Measurements from ENCODE around the gene IL1RN. TPM values are rescaled to one million over a fixed set of nuclear protein-coding genes. Genes with fewer than 3 reads are reported as not detected.

IL1RN gene
- total and polyA plus RNA-seq, 2 of the 8 experiments (the other 6 are each of a cell fraction or from before 2014, with no cell fraction given), result not detected

DNA sequence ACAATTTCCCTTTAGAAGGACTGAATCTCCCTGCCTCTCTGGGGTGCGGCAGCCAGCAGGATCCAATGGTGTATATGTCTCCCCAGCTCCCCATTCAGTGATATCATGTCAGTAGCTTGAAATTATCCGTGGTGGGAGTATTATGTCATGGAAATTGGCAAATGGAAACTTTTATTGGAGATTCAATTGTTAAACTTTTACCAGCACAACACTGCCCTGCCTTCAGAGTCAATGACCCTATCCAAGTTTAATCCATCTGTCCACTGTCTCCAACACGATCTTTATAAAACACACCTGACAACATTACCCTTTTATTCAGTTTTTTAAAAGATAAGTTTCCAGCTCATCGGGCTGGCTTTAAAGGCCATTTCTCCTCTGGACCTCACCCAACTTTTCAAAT is 5.0 kb upstream of the IL1RN start:
- Histone ChIP-seq H2BK15ac (ENCODE audit: low read length) (no peak overlapping the region), H2AFZ (ENCODE audit: low read length) (no peak overlapping the region), H3K27me3 (replicated peaks in 1 of 4; ENCODE audit: control insufficient read depth in 3 of 4, extremely low read depth in 1 of 4, insufficient read depth in 3 of 4, low read length in 3 of 4) (no peaks in the 10 kb centered on the region), H2BK120ac (replicated peaks; ENCODE audit: low read depth, low read length) (no peak overlapping the region), H3K4me2 (ENCODE audit: insufficient read depth in 1 of 2, low read depth in 2 of 2, low read length in 2 of 2) (no peak overlapping the region), H3K14ac (ENCODE audit: insufficient read length) (no peak overlapping the region), H3K9ac (replicated peaks in 1 of 4; ENCODE audit: extremely low read depth in 1 of 4, low read depth in 3 of 4, low read length in 3 of 4) (no peak overlapping the region), H3K18ac (ENCODE audit: extremely low read depth, low read length) (no peak overlapping the region), H3K4me1 (replicated peaks in 1 of 4; ENCODE audit: control insufficient read depth in 3 of 4, insufficient read depth in 4 of 4, low read length in 3 of 4) (no peaks in the 10 kb centered on the region), H2BK12ac (ENCODE audit: low read depth, low read length) (no peak overlapping the region), H3K23me2 (ENCODE audit: low read depth, low read length) (no peaks in the 10 kb centered on the region), H4K20me1 (replicated peaks in 1 of 2; ENCODE audit: control insufficient read depth in 1 of 2, insufficient read depth in 2 of 2, low read length in 2 of 2) (peaks cover 0 to 2% of the 10 kb centered on the region in 2 experiments), H3K9me3 (ENCODE audit: insufficient read depth in 2 of 2, low read depth in 1 of 2, low read length in 1 of 2) (no peaks in the 10 kb centered on the region), H3K27ac (ENCODE audit: low read depth, low read length) (no peak overlapping the region), H3K79me2 (ENCODE audit: control insufficient read depth in 1 of 2, insufficient read depth in 2 of 2, low read length in 2 of 2) (no peaks in the 10 kb centered on the region), H4K8ac (ENCODE audit: extremely low read depth, insufficient read depth, low read length) (no peak overlapping the region), H3K56ac (replicated peaks; ENCODE audit: insufficient read length, low read depth, low read length) (no peak overlapping the region), H2AK5ac (ENCODE audit: low read depth, low read length) (no peak overlapping the region), H3K36me3 (ENCODE audit: control insufficient read depth in 2 of 4, insufficient read depth in 4 of 4, low read length in 3 of 4) (no peaks in the 10 kb centered on the region), H3K4ac (replicated peaks; ENCODE audit: insufficient read length, low read depth, low read length) (no peak overlapping the region), H2BK20ac (ENCODE audit: low read length) (no peak overlapping the region), H3K23ac (ENCODE audit: insufficient read length) (no peak overlapping the region), H4K5ac (ENCODE audit: insufficient read length, low read depth, low read length) (no peak overlapping the region), H4K91ac (replicated peaks; ENCODE audit: insufficient read length, low read length) (no peak overlapping the region), H3K4me3 (ENCODE audit: extremely low read depth in 1 of 4, insufficient read depth in 2 of 4, low read depth in 3 of 4, low read length in 4 of 4) (no peak overlapping the region), H3K79me1 (ENCODE audit: low read depth, low read length) (no peaks in the 10 kb centered on the region), H2BK5ac (ENCODE audit: low read depth, low read length) (no peak overlapping the region)
- DNase-seq (ENCODE audit: low read depth in 1 of 2, low spot score in 2 of 2), result peak in 1 of 2 experiments; percentile 1
- WGBS, 2 experiments (ENCODE audit: extremely low coverage in 1 of 2, insufficient coverage in 1 of 2, insufficient read length in 1 of 2, insufficient replicate concordance in 2 of 2, low coverage in 1 of 2, low lambda C conversion rate in 2 of 2, missing lambda C conversion rate in 1 of 2), result 90% methylated on average over 4 of the region's 4 CpGs; no CpG with 5 or more reads in 1 of the 2 experiments
- CTCF ChIA-PET (ENCODE audit: partially characterized antibody), result interaction anchor here (0.8 to 10.3 kb wide), 7 partner anchors 11 to 268 kb away, joined by 3 to 71 read pairs (median 4); no protein-coding TSS in a partner anchor
- no peak for FAIRE-seq
- POLR2A ChIA-PET (ENCODE audit: partially characterized antibody), result no interaction called here
- TF ChIP-seq, protein P1, sequence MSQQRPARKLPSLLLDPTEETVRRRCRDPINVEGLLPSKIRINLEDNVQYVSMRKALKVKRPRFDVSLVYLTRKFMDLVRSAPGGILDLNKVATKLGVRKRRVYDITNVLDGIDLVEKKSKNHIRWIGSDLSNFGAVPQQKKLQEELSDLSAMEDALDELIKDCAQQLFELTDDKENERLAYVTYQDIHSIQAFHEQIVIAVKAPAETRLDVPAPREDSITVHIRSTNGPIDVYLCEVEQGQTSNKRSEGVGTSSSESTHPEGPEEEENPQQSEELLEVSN (IDR thresholded peaks at IDR 0.05), result no peak

Data from H1 (cell line).